Activated naive CD8-positive, alpha-beta T cell treated with anti-CD3 and anti-CD28 coated beads, Interleukin-2, amount 10 ng/mL, durations not matched to agents 7 days and 5 days (primary cell): ENCODE results near the gene SLC35E4. TPM values are rescaled to one million over a fixed set of nuclear protein-coding genes. Genes with fewer than 3 reads are reported as not detected.

Experiments
- ATAC-seq: fragments of 150-1000 bp; cut with Tn5 transposase; one replicate; pipeline ENCODE4 v1.10.0; 2021; ENCODE audit warnings: low read depth, moderate library complexity
- POLR2A ChIA-PET: fragments of 350-600 bp; sonication (Branson Sonifier 250); formaldehyde crosslinking; loops from one replicate; lab custom pipeline; 2021; ENCODE audit warnings: antibody characterized with exemption; lab: Charles Lee
- DNase-seq: peaks from one replicate; pipeline ENCODE4 v3.0.0; 2021
- H3K27ac Mint-ChIP-seq: one replicate; pipeline ENCODE4 v1.8.0; 2022; ENCODE audit warnings: mild to moderate bottlenecking, mixed read lengths
- H3K27me3 Mint-ChIP-seq: one replicate; pipeline ENCODE4 v1.8.0; 2022; ENCODE audit warnings: mild to moderate bottlenecking, moderate library complexity, mixed read lengths
- H3K36me3 Mint-ChIP-seq: one replicate; pipeline ENCODE4 v1.8.0; 2021; ENCODE audit warnings: mild to moderate bottlenecking, mixed read lengths
- H3K4me1 Mint-ChIP-seq: one replicate; pipeline ENCODE4 v1.8.0; 2021; ENCODE audit warnings: mixed read lengths
- H3K4me3 Mint-ChIP-seq: one replicate; pipeline ENCODE4 v1.8.0; 2022; ENCODE audit warnings: mild to moderate bottlenecking, moderate library complexity, mixed read lengths
- H3K9me3 Mint-ChIP-seq: one replicate; pipeline ENCODE4 v1.8.0; 2021; ENCODE audit warnings: mixed read lengths
- total RNA-seq, 2 experiments: library from RNA; stranded (reverse); gene quantifications; one replicate each; pipeline ENCODE4 v1.2.3, GENCODE V29; 2021

The SLC35E4 gene
- total RNA-seq, 2 experiments from 2014 or later = 1.5 to 2.4 TPM

DNA sequence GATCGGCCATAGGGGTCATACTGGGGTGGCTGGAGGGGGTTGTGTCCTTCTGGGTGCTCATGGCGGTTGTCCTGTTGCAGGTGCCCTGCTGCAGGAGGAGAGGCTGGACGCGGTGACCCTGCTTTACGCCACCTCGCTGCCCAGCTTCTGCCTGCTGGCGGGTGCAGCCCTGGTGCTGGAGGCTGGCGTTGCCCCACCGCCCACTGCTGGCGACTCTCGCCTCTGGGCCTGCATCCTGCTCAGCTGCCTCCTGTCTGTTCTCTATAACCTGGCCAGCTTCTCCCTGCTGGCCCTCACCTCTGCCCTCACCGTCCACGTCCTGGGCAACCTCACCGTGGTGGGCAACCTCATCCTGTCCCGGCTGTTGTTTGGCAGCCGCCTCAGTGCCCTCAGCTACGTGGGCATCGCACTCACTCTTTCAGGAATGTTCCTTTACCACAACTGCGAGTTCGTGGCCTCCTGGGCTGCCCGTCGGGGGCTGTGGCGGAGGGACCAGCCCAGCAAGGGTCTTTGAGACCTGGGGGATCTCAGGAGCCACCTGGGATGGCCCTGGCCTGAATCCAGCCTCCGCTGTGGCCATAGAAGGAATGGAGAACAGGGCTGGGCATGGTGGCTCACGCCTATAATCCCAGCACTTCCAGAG, 11.1 kb downstream of the SLC35E4 start:
- H3K4me1 Mint-ChIP-seq = peaks cover 11% of the 10 kb centered on the region
- DNase-seq = no peak
- H3K9me3 Mint-ChIP-seq = no peaks in the 10 kb centered on the region
- H3K4me3 Mint-ChIP-seq = no peak overlapping the region
- H3K27ac Mint-ChIP-seq = no peak overlapping the region
- H3K27me3 Mint-ChIP-seq = no peaks in the 10 kb centered on the region
- peaks cover 3% of the 10 kb centered on the region for H3K36me3 Mint-ChIP-seq
- ATAC-seq = no peak
- POLR2A ChIA-PET = no interaction called here

DNA sequence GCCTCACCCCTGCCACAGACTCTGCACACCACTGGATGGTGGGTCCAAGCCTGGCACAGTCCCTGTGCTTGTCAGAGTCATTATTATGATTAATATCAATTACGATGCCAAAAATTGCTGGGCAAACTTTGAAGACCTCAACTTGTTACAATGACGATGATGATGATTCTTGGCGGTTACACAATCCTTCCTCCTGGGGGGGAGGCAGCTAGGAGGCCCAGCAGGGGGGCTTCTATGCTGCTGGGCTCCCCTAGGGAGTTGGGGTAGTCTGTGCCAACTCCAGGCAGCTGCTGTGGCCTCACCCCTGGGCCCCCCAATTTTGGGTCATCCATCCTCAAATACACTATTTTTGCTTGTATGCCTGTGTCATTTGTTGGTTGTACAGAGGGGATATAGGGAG, 12.0 kb downstream of the SLC35E4 start:
- H3K27ac Mint-ChIP-seq = no peak overlapping the region
- H3K4me3 Mint-ChIP-seq = no peak overlapping the region
- no peak for DNase-seq
- H3K27me3 Mint-ChIP-seq = no peaks in the 10 kb centered on the region
- POLR2A ChIA-PET = no interaction called here
- peaks cover 14% of the 10 kb centered on the region for H3K4me1 Mint-ChIP-seq
- H3K36me3 Mint-ChIP-seq = peaks cover 3% of the 10 kb centered on the region
- H3K9me3 Mint-ChIP-seq = no peaks in the 10 kb centered on the region
- no peak for ATAC-seq

DNA sequence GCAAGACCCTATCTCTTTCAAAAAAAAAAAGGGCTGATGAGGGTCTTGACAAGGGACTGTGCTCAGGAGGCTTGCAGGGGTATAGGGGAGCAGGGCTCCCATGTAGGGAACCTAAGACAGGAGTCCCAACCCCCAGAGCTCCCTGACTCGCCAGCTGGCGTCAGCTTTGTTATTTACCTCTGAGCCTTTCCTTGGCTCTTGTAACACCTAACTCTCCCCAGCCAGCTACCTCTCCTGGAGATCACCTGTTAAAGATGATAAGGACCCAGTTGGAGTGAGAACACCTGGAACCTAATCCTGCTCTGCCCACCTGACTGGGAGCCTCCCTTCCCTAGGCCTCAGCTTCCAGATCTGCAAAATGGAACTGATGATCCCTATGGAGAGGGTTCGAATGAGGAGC, 13.2 kb downstream of the SLC35E4 start:
- POLR2A ChIA-PET = interaction anchor here (2.5 kb wide), 1 partner anchor 14 kb away, joined by 14 read pairs; the partner anchor contains the start of gene SLC35E4
- DNase-seq (no peak), ATAC-seq (no peak)
- peaks cover 14% of the 10 kb centered on the region for H3K4me1 Mint-ChIP-seq
- peaks cover 3% of the 10 kb centered on the region for H3K36me3 Mint-ChIP-seq
- peak overlapping the region; percentile 61 for H3K27ac Mint-ChIP-seq
- H3K27me3 Mint-ChIP-seq = no peaks in the 10 kb centered on the region
- no peak overlapping the region for H3K4me3 Mint-ChIP-seq
- H3K9me3 Mint-ChIP-seq = no peaks in the 10 kb centered on the region

DNA sequence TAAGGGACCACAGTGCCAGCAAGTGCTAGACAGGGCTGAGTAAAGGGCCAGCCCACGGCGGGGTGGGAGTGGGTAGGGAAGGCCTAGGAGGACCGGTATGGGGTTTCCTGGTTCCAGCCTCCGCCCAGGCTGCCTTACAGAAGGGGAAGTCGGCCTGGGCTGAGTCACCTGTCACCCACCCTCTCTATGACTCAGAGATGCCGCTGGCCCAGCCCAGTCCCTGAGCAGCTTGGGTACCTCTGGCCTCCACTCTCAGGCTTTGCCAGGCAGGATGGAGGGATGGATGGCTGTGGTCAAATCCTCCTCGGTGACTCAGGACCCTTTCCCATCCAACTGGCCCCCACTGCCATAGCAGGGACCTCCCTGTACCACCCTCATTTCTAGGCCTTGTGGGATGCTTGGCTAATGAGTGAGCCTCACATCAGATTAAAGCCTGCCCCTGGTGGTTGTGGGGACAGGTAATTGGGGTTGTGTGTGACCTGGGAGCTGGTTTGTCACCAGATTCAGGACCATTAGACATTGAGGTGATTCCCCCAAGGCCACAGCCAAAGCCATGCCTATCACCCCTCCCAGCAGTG, 13.9 kb downstream of the SLC35E4 start:
- Mint-ChIP-seq H3K27me3 (no peaks in the 10 kb centered on the region), H3K9me3 (no peaks in the 10 kb centered on the region), H3K36me3 (peaks cover 3% of the 10 kb centered on the region), H3K4me1 (peaks cover 14% of the 10 kb centered on the region), H3K4me3 (no peak overlapping the region), H3K27ac (peak overlapping the region; percentile 61)
- ATAC-seq = peak; percentile 99
- POLR2A ChIA-PET = interaction anchor here (0.6 to 2.5 kb wide), 3 partner anchors 11 to 45 kb away, joined by 3 to 14 read pairs (median 6); partner anchors contain the start of gene SLC35E4
- peak; percentile 67 for DNase-seq

DNA sequence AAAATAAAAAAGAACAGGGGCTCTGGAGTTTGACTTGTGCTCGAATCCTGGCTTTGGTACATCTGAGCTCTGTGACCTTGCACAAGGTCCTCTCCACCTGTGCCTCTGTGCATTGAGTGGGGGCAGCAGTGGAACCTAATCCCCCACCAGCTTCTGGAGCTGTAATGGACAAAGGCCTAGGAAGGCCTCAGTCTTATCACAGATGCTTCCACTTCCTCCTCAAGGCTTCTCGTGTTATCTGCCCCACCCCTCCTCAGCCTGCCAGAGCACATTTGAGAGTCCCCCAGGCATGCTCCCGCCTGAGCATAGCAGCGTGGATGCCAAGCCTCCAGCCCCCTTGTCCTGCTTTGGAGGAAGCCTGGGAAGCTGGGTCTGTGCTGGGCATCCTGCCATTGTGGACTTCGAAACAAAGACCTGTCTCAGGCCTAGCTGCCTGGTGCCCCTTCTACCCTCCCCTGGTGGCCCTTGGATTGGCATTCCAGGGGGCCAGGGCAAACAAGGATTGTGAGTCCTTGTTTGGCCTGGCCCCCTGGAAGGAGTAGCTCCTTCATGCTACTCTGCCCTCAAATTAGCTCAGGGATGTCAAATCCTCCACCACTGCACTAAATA, 15.0 kb downstream of the SLC35E4 start:
- no peak overlapping the region for H3K4me3 Mint-ChIP-seq
- H3K27me3 Mint-ChIP-seq = no peaks in the 10 kb centered on the region
- no peak overlapping the region for H3K27ac Mint-ChIP-seq
- H3K4me1 Mint-ChIP-seq = peaks cover 14% of the 10 kb centered on the region
- DNase-seq = no peak
- no peak for ATAC-seq
- peaks cover 5% of the 10 kb centered on the region for H3K36me3 Mint-ChIP-seq
- no peaks in the 10 kb centered on the region for H3K9me3 Mint-ChIP-seq
- POLR2A ChIA-PET = interaction anchor here (0.8 to 2.5 kb wide), 3 partner anchors 10 to 16 kb away, joined by 4 to 14 read pairs (median 6); partner anchors contain the start of gene SLC35E4

DNA sequence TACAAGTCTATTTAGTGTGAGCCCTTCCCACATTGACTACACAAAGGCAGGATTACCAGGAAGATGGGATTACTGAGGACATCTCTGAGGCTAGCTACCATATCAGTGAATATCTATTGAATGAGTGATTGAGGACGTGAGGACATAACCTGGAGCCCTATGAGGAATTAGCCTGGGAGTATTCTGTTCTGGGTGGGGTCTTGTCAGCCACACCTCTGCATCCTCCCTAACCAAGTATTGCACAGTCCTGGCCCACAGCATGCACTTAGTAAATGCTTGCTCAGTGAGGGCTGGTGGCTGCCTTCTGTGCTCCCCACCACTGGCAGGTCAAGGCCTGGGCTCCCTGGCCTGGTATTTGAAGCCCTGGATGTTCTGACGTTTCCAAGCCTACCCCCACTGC, 17.3 kb downstream of the SLC35E4 start:
- Mint-ChIP-seq H3K27me3 (no peaks in the 10 kb centered on the region), H3K9me3 (no peaks in the 10 kb centered on the region), H3K4me1 (peaks cover 14% of the 10 kb centered on the region), H3K4me3 (no peak overlapping the region), H3K36me3 (peaks cover 5% of the 10 kb centered on the region), H3K27ac (no peak overlapping the region)
- DNase-seq (no peak), ATAC-seq (no peak)
- POLR2A ChIA-PET = no interaction called here

DNA sequence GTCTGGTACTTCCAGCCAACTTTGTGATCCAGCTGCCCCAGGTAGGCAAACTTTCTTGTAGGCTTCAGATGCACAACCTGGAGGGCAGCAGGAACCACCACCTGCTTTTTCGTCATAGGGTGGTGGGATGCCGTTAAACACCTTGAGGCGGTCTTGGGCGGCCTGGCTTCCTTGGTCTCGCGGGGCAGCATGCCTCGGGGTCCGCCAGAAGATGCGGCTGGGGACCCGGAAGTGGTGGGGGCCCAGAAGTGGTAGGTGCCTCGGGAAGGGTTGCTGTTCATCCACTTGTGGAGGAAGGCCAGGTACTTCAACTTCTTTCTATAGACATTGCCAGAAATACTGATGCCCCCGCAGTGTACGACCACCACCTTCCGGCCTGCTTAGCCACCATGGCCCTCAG, 18.8 kb downstream of the SLC35E4 start:
- H3K4me1 Mint-ChIP-seq = peaks cover 10% of the 10 kb centered on the region
- H3K9me3 Mint-ChIP-seq = no peaks in the 10 kb centered on the region
- ATAC-seq (no peak), DNase-seq (no peak)
- peaks cover 2% of the 10 kb centered on the region for H3K36me3 Mint-ChIP-seq
- no peaks in the 10 kb centered on the region for H3K27me3 Mint-ChIP-seq
- no peak overlapping the region for H3K4me3 Mint-ChIP-seq
- POLR2A ChIA-PET = interaction anchor here (0.8 kb wide), 1 partner anchor 10 kb away, joined by 3 read pairs; no protein-coding TSS in a partner anchor
- H3K27ac Mint-ChIP-seq = no peak overlapping the region

DNA sequence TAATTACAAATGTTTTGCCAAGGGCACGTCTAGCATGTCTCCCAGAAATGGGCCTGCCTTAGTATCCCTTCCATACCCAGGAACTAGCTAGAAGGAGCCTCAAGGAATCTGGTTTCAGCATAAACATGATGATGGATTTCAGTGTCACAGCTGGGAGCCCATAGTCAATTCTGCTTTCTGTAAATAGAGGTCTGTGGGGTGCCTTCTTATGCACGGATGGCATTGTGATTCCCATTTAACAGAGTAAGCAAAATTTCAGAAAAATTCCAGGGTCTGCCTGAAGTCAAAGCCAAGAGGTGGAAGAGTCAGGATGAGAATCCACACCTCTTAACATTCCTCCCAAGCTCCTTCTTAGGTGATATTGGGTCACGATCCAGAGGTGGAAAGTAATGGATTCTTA, 20.0 kb downstream of the SLC35E4 start:
- Mint-ChIP-seq H3K4me3 (no peak overlapping the region), H3K27ac (no peak overlapping the region), H3K27me3 (no peaks in the 10 kb centered on the region), H3K4me1 (peaks cover 5% of the 10 kb centered on the region), H3K36me3 (peaks cover 2% of the 10 kb centered on the region), H3K9me3 (no peaks in the 10 kb centered on the region)
- DNase-seq (no peak), ATAC-seq (no peak)
- POLR2A ChIA-PET = no interaction called here

DNA sequence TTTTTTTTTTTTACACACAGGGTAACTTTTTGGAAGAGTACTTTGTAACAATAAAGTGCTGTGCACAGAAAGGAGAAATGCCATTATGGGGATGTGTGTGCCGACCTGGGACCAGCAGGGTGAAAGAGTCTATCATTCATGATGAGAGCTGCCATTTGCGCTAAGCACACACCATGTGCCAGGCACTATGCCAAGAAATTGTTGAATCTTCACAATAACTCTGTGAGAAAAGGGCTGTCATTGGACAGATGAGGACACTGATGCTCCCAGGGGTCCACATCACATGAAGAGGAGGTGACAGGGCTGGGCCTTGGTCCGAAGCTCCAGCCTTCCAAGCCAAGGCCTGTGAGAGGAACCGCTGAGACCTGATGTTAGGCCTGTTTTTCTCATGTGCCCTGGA, 26.5 kb downstream of the SLC35E4 start:
- no peak overlapping the region for H3K27ac Mint-ChIP-seq
- H3K27me3 Mint-ChIP-seq = no peaks in the 10 kb centered on the region
- DNase-seq (no peak), ATAC-seq (no peak)
- peaks cover 5% of the 10 kb centered on the region for H3K36me3 Mint-ChIP-seq
- H3K4me1 Mint-ChIP-seq = peaks cover 8% of the 10 kb centered on the region
- H3K9me3 Mint-ChIP-seq = no peaks in the 10 kb centered on the region
- POLR2A ChIA-PET = interaction anchor here (0.7 kb wide), 1 partner anchor 10 kb away, joined by 4 read pairs; no protein-coding TSS in a partner anchor
- H3K4me3 Mint-ChIP-seq = no peak overlapping the region

DNA sequence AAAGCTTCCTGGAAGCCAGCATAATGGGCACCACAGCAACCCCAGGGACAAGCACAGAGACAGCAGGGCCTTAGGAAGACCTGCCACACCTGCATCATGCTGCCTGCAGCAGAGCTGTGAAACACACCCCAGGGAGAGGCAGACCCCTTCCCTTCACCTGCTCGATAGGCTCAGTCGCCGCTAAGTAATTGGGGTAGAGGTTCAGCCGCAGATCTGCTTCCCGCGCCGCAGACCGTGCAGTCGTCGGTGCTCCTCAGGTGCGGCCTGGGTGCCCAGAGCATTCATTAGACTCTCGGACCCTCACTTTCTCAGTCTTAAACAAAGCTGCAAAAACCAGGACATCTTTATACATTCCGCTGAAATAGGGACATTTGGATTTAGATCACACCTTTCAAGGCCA, 29.2 kb downstream of the SLC35E4 start:
- Mint-ChIP-seq H3K4me3 (no peak overlapping the region), H3K9me3 (no peaks in the 10 kb centered on the region), H3K4me1 (peaks cover 14% of the 10 kb centered on the region), H3K27me3 (peaks cover 13% of the 10 kb centered on the region), H3K27ac (no peak overlapping the region), H3K36me3 (peaks cover 5% of the 10 kb centered on the region)
- no peak for DNase-seq
- POLR2A ChIA-PET = no interaction called here
- ATAC-seq = no peak

DNA sequence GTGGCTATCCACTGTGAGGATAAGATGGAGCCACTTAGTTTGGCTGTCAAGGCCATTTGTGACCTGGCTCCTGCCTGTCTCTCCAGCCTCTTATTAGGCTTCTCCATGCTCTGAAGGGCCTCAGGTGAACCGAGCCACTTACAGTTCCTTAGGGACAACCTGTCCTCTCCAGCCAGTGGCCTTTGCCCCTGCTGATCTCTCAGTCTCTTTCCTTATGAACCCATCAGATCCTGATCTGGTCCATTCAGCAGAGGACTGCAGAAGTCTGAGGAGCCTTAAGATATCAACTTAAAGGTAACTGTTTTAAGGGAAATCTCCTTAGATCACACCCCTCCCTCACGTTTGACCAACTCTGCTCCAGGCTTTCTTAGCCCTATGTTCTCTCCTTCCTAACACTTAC, 29.7 kb downstream of the SLC35E4 start:
- H3K36me3 Mint-ChIP-seq = peaks cover 5% of the 10 kb centered on the region
- no peak for ATAC-seq
- DNase-seq = no peak
- no peak overlapping the region for H3K27ac Mint-ChIP-seq
- H3K9me3 Mint-ChIP-seq = no peaks in the 10 kb centered on the region
- H3K27me3 Mint-ChIP-seq = peaks cover 15% of the 10 kb centered on the region
- POLR2A ChIA-PET = no interaction called here
- H3K4me3 Mint-ChIP-seq = no peak overlapping the region
- H3K4me1 Mint-ChIP-seq = peaks cover 14% of the 10 kb centered on the region

DNA sequence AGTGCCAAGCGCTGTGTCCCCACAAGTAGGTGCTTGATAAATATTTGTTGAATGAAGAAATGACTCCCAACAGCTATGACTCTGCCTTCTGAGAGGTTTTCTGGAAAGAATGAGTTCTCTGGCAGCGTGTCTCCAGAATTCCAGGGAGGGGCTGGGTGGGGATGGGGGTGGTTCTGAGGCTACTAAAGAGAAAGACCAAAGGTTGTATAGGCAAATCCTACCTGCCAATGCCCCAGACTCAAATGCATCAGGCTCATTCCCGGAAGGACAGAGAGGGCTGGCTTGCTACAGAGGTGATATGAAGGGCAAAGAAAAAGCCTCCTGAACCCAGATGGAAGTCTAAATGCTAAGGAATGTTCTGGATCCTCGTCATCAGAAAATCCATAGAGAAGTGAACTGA, 30.2 kb downstream of the SLC35E4 start:
- Mint-ChIP-seq H3K36me3 (peaks cover 5% of the 10 kb centered on the region), H3K27ac (no peak overlapping the region), H3K4me3 (peak overlapping the region; percentile 25), H3K9me3 (no peaks in the 10 kb centered on the region), H3K27me3 (peaks cover 15% of the 10 kb centered on the region), H3K4me1 (peaks cover 14% of the 10 kb centered on the region)
- ATAC-seq = no peak
- POLR2A ChIA-PET = no interaction called here
- no peak for DNase-seq

DNA sequence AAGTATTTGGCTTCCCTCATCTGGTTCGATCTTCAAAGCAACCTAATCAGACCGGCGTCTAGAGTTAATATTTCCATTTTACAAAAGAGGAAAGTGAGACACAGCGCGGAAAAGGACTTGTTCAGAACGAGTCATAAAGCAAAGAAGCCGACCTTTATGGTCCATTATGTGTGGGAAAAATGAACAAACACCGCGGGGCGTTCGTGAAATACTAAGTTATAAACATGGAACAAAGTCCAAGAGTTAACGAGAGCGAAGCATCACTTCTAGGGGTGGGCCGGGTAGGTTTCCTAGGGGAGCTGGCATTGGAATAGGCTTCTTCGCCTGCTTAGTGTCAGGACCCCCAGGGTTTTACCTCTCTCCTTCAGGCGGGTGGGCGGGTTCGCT, 31.5 kb downstream of the SLC35E4 start:
- H3K27me3 Mint-ChIP-seq = peaks cover 15% of the 10 kb centered on the region
- POLR2A ChIA-PET = interaction anchor here (0.7 to 2.1 kb wide), 3 partner anchors 16 to 302 kb away, joined by 3 to 13 read pairs (median 4); partner anchors contain the start of genes SLC35E4 and TUG1
- ATAC-seq (no peak), DNase-seq (no peak)
- H3K27ac Mint-ChIP-seq = peak overlapping the region; percentile 79
- H3K36me3 Mint-ChIP-seq = peaks cover 4% of the 10 kb centered on the region
- peaks cover 14% of the 10 kb centered on the region for H3K4me1 Mint-ChIP-seq
- peak overlapping the region; percentile 99 for H3K4me3 Mint-ChIP-seq
- H3K9me3 Mint-ChIP-seq = no peaks in the 10 kb centered on the region
